Raji (cell line): ENCODE measurements around the gene ZMYND8.

Experiments
- POLR2A ChIP-seq: IDR thresholded peaks from 2 replicates; pipeline ENCODE4 v1.6.1; 2011; ENCODE audit warnings: low read depth, low read length, control low read depth; ENCODE audit not compliant: insufficient read depth

Gene ZMYND8

DNA sequence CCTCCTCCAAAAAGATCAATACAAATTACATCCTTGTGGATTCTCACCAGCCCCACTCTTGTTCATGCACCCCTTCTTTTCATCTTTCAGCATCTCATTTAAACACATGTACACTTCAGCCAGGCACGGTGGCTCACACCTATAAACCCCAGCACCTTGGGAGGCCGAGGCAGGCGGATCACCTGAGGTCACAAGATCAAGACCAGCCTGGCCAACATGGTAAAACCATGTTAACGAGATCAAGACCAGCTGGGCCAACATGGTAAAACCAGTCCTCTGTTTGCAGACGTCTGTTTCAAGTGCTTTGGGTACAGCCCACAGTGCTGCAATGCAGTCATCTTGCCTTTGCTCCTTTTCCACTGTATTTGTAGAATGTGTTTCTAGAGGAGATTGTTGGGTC is 45.3 kb downstream of the ZMYND8 start:
- no peak for TF ChIP-seq POLR2A

DNA sequence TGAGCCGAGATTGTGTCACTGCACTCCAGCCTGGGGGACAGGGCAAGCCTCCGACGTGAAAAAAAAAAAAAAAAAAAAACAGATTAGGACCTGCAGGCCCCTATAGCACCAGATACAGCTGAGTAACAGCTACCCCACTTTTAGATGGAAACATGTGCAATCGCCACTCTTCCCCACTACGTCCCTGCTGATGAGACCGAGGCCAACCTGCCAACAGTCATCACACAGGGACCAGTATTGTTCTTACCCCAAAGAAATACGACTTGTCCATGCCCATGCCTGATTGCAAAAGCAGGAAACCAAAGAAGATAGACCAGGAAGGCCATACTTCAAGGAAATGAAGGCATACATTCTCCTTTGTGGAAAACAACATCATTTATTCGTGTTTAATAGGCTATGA is 45.8 kb downstream of the ZMYND8 start:
- no peak for TF ChIP-seq POLR2A

DNA sequence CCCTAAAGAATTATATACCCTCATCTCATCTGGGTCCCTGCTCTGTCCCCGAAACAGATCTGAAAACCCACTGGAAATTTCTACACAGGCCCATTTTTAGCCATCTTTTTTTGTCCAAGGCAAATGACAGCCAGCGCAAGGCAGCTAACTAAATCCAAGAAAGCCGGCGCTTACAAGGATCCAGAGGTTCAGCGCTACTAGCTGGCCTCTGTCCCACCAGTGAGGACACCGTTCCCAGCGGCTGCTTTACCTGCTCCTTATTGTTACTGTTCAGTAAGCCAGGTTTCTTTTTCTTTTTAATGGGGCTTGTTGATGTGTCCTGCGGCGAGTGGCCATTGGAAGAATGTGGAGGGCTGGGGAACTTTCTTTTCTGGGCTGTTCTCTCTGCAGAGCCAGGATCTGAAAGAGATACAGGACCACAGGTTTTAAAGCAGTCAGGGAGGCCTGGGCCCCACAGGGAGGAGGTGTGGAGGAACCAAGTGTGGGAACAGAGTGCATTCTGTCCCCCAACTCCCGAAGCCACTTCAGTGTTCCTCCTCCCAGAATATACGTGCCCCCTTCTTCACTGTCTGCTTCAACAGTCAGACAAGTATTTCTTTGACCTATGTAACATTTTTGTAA is 46.6 kb downstream of the ZMYND8 start:
- TF ChIP-seq POLR2A: no peak

DNA sequence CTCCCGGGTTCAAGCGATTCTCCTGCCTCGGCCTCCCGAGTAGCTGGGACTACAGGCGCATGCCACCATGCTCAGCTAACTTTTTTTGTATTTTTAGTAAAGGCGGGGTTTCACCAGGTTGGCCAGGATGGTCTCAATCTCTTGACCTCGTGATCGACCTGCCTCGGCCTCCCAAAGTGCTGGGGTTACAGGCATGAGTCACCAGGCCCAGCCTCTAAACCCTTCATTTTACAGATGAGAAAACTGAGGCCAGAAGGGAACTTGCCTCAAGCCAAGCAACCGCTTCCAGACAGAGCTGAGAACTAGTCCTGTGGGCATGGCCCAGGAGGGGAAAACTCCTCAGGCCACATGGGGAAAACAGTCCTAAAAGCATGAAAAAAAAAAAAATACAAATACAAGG is 47.1 kb downstream of the ZMYND8 start:
- TF ChIP-seq POLR2A: no peak

DNA sequence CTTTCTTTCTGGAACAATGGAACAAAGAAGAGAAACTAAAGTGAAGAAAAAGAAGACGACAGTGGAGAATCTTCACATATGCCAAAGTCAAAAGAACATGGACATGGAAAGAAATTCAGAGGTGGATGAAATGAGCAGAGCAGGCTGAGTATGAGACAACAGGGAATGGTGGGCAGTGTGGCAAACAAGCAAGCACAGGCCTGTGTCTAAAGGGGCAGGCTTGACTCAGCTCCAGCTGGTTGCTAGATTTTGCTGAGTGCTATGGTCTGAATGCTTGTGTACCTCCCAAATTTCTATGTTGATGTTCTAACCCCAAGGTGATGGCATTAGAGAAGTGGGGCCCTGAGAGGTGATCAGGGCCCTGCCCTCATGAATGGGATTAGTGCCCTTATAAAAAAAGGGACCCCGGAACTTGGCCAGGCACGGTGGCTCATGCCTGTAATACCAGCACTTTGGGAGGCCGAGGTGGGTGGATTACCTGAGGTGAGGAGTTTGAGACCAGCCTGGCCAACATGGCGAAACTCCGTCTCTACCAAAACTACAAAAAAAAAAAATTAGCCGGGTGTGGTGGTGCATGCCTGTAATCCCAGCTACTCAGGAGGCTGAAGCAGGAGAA is 49.6 kb downstream of the ZMYND8 start:
- TF ChIP-seq POLR2A: no peak

DNA sequence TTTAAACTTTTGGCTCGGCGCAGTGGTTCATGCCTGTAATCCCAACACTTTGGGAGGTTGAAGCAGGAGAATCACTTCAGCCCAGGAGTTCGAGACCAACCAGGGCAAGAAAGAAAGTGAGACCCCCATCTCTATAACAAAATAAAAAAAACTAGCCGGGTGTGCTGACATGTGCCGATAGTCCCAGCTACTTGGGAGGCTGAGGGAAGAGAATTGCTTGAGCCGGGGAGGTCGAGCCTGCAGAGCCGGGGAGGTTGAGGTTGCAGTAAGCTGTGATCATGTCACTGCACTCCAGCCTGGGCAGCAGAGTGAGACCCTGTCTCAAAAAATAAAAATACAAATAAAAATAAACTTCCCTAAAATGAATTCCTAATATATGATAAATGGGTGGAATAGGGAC is 50.4 kb downstream of the ZMYND8 start:
- TF ChIP-seq POLR2A: no peak

DNA sequence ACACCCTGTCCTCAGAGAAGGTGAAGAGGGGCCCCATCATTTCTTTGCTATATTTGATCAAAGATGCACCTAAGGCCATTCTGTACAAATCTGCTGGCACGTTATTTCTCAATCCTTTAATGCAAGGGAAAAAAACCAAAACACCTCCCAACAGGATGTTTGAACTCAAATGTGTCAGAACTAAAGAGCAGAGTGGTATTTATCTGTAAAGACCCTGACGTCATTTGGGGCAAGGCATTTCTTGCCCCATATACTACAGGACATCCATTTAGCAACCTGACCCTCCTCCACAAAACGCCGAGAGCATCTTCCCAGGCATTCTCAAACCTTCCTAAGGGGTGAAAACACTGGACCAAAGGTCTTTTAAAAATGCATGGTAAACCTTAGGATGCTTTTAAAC is 50.8 kb downstream of the ZMYND8 start:
- TF ChIP-seq POLR2A: no peak

DNA sequence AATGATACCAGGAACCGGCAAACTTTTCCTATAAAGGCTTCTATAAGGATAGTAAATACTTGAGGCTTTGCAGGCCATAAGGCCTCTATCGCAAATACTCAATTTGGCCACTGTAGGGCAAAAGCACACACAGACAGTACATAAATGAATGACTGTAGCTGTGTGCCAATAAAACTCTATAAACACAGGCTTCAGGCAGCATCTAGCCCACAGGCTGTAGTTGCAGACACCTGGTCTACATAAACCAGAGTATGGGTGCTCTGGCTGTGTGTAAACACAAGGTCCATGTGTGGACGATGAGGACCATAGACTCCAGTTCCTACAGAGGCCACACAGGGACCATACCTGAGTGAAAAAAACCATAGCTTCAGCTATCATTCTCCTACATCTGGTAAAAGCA is 52.2 kb downstream of the ZMYND8 start:
- no peak for TF ChIP-seq POLR2A

DNA sequence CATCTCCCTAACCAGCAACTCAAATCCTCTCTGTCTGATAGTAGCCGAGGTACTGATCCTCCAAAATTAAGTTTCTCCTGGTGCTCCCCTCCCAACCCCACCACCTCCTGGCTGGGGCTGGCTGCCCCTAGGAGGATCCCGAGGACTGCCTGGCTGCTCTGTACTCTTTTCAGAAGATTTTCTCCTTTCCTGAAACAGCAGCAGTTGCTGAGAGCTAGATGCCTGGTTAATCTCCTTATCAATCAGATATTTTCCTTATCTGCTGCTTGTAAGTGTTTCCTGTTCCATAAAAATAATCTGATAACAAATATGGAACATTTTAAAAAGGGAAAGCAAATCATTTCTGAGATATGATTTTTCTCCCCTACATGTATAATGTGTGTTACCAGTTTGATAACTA is 52.8 kb downstream of the ZMYND8 start:
- TF ChIP-seq POLR2A: no peak

DNA sequence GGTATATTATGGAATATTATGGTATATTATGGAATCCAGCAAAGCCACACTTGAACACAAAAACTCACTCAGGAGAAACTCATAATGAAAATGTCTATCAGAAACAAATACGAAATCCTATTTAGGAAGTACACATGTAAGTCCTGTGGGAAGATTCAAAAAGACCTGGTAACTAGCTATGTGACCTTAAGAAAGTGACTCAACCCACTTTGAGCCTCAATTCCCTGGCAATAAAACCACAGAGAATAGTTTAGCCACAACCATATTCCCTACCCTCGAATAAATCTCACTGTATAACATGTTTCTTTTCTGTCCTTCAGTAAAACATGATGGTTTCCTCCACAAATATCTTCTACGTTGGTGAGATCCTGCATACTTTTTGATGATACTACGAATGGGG is 56.4 kb downstream of the ZMYND8 start:
- TF ChIP-seq POLR2A: no peak

DNA sequence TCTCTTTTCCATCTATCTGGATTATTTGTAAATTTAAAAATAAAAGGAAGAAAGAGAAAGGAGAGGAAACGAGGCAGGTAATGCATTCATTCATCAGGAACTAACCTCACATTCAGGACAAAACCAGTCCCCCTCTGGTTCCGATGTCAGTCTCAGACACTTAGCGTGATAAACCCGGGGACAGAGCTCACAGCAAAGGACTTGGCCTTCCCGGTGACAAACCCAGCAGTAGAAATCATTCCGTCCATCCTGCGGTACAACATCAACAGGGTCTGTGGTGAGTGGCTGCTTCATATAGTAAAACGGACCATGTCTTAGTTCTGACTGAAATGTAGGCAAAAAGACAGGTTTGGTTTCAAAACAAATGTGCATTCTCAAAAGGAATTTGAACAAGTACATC is 57.9 kb downstream of the ZMYND8 start:
- no peak for TF ChIP-seq POLR2A

DNA sequence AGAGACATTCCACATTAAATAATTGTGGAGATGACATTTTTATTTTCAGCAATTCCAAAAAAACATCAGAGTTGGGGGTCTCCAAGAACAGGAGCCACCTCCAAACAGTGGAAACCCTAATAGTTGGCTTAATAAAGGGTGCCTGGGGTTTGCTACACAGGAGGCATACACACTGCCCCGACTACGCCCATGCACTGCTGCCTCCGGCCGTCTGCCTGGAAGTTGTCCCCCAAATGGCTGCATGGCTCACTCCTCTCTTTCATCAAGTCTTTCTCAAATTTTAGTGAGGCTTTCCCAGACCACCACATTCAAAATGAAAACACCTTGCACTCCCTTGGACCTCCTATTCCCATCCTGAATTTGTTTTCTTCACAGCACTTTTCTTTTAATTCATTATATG is 58.8 kb downstream of the ZMYND8 start:
- no peak for TF ChIP-seq POLR2A

DNA sequence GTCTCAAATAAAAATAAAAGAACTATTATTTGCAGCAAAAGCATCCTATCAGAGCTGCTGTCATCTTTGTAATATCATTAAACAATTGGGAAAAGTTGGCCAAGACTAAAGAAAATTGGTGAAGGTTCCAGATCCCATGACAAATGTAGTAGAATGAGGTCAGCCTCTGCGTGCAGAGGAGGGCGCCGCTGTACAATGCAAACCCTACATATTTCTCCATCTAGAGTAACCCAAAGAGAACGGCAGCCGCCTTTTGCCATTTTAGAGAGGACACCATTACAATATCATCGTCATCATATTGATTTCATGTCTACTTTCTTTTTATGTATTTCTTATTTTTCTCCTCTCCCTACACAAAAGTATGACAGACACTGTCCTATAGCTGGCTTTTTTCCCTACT is 59.5 kb downstream of the ZMYND8 start:
- TF ChIP-seq POLR2A: no peak

DNA sequence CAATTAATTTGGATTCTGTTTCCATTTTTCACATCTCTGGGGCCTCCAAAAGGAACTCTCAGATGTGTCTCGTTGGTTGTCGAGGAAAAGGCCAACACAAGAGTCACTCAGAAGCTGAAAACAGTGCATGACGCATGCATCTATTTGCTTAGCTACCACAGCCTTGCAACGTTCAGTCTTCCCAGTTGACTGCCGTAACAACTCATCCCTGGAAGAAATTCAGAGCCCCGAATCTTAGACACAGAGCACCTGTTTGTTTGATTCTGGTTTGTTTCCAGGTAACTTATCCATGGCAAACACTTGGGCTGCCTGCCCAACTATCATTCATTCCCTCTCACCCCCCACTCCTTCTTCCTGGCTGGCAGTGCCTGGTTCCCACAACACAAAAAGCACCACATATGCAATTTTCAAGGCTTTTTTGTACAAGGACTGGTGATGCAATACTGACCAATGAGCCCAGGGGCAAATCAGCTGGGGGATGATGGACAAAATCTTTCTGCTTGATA is 60.5 kb downstream of the ZMYND8 start:
- TF ChIP-seq POLR2A: no peak

DNA sequence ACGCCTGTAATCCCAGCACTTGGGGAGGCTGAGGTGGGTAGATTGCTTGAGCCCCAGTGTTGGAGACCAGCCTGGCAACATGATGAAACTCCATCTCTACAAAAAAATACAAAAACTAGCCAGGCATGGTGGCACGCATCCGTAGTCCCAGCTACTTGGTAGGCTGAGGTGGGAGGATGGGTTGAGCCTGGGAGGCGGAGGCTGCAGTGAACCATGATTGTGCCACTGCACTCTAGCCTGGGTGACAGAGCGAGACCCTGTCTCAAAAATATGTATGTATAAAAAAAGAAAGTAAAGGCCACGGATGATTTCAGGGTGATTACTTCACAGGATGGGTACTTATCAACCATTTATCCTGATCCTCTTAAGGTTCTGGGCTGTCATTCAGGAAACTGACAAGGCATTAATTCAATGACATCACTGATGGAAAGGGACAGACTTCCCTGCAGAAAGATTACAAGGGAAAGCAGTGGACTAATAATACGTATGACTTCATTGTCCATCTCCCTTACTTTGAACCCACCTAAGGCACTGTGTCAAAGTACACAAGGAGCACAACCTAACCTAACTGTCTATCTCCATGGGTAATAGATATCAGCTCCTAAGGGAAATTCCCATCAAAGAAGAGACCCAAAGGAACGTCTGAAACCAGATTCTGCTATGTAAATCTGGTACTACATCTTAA is 61.2 kb downstream of the ZMYND8 start:
- TF ChIP-seq POLR2A: no peak

DNA sequence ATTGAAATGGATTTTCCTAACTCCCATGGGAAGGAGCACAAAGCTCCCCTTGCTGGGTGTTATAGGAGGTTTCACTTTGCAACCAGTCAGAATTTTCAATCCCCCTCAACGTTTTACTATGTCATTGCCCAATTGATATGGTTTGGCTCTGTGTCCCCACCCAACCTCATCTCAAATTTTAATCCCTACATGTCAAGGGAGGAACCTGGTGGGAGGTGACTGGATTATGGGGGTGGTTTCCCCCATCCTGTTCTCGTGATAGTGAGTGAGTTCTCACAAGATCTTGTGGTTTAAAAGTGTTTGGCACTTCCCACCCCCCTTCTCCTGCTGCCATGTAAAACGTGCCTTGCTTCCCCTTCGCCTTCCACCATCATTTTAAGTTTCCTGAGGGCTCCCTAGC is 62.9 kb downstream of the ZMYND8 start:
- TF ChIP-seq POLR2A: no peak
